AG09309 (cell line): Measurements from ENCODE around the gene MOGAT1.

ENCODE experiments used
- DNase-seq: peaks from one replicate; pipeline ENCODE4 v3.0.0-alpha.2; 2010; ENCODE audit warnings: low read depth
- H3K4me3 ChIP-seq: 2 replicates; pipeline ENCODE4 v1.5.1; 2011; ENCODE audit warnings: mild to moderate bottlenecking, low read depth, low read length, moderate library complexity; ENCODE audit not compliant: control insufficient read depth
- CTCF ChIP-seq: IDR thresholded peaks from 2 replicates; pipeline ENCODE4 v1.5.1; 2011; ENCODE audit warnings: mild to moderate bottlenecking, low read depth, low read length, inconsistent platforms; ENCODE audit not compliant: insufficient read depth, control insufficient read depth; ENCODE audit errors: missing control alignments

MOGAT1 gene

GRCh38 chr2:222736301-222736700, 64.8 kb downstream of the MOGAT1 start:
- no peak for TF ChIP-seq CTCF
- H3K4me3 ChIP-seq: no peak overlapping the region
- no peak for DNase-seq

GRCh38 chr2:222736924-222737323, 65.5 kb downstream of the MOGAT1 start:
- TF ChIP-seq CTCF: no peak
- no peak for DNase-seq
- no peak overlapping the region for H3K4me3 ChIP-seq

DNA sequence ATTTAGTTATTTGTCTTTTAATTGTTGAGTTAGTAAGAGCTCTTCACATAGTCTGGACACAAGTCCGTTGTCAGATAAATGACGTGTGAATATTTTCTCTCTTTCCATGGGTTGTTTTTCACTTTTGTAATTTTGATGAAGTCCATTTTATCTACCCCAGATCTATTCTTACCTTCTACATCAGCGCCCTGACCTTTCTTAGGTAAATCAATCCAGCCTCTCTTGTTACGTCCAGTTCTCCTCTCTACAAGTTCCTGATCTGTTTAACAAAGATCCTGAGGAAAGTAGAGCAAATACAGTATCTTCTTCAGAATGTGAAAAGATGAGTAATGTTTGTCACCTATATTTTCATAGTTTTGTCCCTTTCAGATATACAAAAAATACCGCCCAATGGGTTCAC, 66.9 kb downstream of the MOGAT1 start:
- DNase-seq: no peak
- TF ChIP-seq CTCF: no peak

GRCh38 chr2:222738809-222739208, 67.4 kb downstream of the MOGAT1 start:
- no peak for TF ChIP-seq CTCF
- no peak for DNase-seq
- H3K4me3 ChIP-seq: no peak overlapping the region

More for the DNA sequence above, 66.9 kb downstream of the MOGAT1 start:
- no peak overlapping the region for H3K4me3 ChIP-seq

DNA sequence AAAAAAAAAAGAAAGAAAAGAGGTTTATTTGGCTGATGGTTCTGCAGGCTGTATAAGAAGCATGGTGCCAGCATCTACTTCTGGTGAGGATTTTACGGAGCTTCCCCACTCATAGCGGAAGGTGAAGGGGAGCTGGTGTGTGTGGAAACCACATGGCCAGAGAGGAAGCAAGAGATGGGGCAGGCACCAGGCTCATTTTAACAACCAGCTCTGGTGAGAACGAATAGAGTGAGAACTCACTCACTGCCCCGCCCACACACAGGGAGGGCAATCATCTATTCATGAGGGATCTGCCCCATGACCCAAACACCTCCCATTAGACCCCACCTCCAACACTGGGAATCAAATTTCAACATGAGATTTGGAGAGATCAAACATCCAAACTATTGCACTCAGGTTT, 68.5 kb downstream of the MOGAT1 start:
- no peak for TF ChIP-seq CTCF
- H3K4me3 ChIP-seq: no peak overlapping the region
- no peak for DNase-seq

GRCh38 chr2:222743251-222743812, 71.9 kb downstream of the MOGAT1 start:
- TF ChIP-seq CTCF: no peak
- H3K4me3 ChIP-seq: no peak overlapping the region
- no peak for DNase-seq
